Fibroblast of upper back skin (primary cell): ENCODE data around the gene FSHB.
"Not testable (repeated sequence)": the region's sequence is repeated elsewhere in the genome, so short reads cannot be mapped to it uniquely, and the experiment has no call there.

Source experiments
- DNase-seq: peaks from one replicate; pipeline ENCODE4 v3.0.0-alpha.2; 2013

FSHB gene

GRCh38 chr11:30230714-30231113 is at the start of gene FSHB:
Gene FSHB (plus strand): TSS chr11:30231014. CDS start chr11:30231903, 889 bp downstream.
- DNase-seq = no peak

- DNase-seq = no peak
Measured at GRCh38 chr11:30186748-30187147, 44.1 kb upstream of the FSHB start.

GRCh38 chr11:30192620-30193019 is 38.2 kb upstream of the FSHB start:
- DNase-seq = no peak

- DNase-seq = peak; percentile 56
Measured at GRCh38 chr11:30196400-30197206, 34.2 kb upstream of the FSHB start.

GRCh38 chr11:30197869-30198268 is 32.9 kb upstream of the FSHB start:
- no peak for DNase-seq

DNA sequence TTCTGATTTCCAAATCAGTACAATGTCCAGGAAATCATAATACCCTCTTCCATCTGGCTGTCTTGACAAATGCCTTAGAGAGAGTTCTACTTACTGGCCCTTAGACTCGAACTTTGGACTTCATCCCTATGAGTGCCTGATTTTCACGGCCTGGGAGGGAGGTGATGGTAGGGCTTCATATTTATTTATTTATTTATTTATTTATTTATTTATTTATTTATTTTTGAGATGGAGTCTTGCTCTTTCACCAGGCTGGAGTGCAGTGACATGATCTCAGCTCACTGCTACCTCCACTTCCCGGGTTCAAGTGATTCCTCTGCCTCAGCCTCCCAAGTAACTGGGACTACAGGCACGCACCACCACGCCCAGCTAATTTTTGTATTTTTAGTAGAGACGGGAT is 27.8 kb upstream of the FSHB start:
- DNase-seq = not testable (repeated sequence)

DNA sequence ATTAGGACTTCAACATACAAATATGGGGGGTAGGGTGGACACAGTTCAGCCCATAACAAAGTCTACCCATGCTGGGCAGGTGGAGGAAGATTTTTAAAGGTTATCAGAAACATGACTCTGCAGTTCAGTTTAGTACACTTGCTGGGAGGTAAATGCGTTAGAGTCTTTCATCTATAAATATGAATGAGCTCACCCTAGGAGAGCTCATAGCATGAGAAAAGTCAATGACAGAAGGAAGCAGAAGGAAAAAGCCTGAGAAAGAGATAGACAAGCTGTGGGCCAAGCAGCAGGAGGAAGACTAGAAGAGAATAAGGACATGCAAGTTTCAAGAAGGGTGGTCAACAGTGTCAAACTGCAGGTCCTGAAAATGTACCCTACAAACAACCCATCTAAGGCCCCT is 27.0 kb upstream of the FSHB start:
- DNase-seq = no peak

DNA sequence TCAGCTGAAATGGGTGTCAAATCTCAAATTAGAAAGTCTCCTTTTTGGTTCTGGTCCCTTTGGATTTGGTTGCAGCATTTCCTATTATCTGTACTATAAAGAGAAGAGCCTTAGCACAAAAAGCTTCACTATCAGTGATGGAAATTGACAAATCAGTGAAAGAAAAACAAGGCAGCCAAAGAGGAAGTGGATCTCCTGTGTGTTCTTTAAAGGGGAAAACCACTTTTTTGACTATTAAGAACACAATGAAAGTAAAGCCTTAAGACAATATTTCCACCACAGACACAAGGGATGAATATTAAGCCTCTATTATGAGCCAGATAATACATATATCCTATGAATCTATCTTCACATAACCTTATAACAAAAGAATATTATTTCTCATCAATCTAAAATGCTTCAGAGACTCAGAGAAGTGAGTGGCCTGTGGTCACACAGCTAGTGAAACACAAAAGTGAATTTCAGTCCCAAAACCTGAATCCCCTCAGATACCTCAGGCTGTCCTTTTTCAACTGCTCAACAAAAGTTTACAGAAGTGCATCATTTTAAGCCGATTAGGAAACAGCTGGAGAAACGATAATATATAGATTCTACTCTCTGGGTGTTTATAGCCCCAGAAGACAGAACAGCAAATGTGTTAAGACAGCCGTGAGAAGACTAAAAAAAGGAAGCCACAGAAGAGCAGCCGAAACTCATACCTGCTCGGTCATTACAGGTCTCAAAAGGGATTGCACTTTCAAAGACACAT is 24.4 kb upstream of the FSHB start:
- no peak for DNase-seq

DNA sequence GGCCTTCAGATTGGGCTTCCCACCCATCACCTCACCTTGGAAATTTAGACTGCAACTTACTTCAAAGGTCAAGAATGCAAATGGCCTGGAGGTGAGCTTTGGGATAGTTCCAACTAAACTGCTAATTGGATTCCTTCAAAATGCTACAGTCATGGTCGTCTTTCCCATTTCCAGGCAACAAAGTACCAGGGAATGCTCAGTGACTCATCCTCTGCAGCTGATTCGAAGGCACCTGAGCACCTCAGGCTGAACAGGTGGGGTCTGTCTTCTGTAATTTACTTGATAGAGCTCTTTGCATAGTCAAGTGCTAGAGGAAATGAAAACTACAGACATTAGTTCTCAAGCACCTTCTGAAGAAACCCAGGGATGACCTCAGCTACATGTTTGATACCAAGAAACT is 20.5 kb upstream of the FSHB start:
- DNase-seq = no peak

GRCh38 chr11:30216534-30216933 is 14.3 kb upstream of the FSHB start:
- no peak for DNase-seq

- DNase-seq = no peak
Measured at GRCh38 chr11:30218278-30218677, 12.5 kb upstream of the FSHB start.

GRCh38 chr11:30225642-30226041 is 5.2 kb upstream of the FSHB start:
- no peak for DNase-seq

DNA sequence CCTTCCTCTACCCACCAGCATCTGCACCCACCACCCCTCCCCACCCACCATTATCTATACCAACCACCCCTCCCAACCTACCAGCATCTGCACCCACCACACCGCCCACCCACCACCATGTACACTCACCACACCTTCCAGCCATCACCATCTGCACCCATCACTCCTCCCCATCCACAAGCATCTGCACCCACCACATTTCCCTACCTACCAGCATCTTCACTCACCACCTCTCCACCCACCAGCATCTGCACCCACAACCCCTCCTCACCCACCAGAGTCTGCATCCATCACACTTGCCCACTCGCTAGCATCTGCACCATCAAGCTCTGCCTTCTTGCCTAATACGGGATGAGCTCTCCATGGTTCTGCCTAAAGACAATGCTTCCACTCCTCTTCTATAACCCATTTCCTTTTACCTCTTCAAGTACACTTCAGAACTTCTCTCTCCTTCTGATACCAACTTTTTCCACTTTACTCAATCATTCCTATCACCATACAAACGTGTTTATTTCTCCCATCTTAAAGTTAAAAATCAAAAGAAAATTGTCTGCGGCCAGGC is 2.4 kb upstream of the FSHB start:
- DNase-seq = no peak

GRCh38 chr11:30239025-30239424 is 8.2 kb downstream of the FSHB start:
- no peak for DNase-seq

GRCh38 chr11:30244265-30244664 is 13.5 kb downstream of the FSHB start:
- DNase-seq = peak; percentile 85

DNA sequence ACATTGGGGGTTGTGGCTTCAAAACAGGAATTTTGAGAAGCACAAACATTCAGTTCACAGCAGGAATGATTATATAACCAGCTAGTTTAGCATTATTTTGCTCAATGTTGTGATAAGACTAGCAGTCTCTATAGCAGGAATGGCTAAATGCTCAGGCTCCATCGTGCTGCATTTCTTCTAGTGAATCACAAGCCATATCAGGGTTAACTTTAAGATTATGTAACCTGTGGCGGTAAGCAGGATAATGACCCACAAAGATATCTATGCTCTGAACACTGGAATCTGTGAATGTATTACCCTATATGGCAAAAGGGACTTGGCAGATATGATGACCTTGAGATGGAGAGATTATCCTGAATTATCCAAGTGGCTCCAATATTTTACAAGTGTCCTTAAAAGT is 14.8 kb downstream of the FSHB start:
- no peak for DNase-seq

GRCh38 chr11:30254307-30255298 is 23.8 kb downstream of the FSHB start:
- peak; percentile 36 for DNase-seq

DNA sequence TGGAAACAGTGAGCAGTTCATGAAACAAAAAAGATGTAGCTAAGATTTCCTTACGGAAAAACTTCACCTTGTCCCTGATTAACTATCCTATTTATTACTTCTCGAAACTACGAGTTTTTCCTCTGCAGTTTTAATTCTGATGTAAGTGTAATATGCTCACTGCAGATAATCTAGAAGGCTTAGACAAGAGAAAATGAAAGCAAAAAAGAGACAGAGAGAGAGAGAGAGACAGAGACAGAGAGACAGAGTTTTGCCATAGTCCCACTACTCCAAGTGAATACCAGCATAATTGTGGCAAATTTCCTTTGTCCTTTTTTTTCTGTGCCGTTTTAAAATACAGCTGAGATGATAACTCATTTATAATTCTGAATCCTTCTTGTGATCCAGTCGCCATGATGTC is 24.8 kb downstream of the FSHB start:
- DNase-seq = no peak

GRCh38 chr11:30257058-30257457 is 26.2 kb downstream of the FSHB start:
- DNase-seq = no peak

GRCh38 chr11:30258679-30259078 is 27.9 kb downstream of the FSHB start:
- DNase-seq = no peak

DNA sequence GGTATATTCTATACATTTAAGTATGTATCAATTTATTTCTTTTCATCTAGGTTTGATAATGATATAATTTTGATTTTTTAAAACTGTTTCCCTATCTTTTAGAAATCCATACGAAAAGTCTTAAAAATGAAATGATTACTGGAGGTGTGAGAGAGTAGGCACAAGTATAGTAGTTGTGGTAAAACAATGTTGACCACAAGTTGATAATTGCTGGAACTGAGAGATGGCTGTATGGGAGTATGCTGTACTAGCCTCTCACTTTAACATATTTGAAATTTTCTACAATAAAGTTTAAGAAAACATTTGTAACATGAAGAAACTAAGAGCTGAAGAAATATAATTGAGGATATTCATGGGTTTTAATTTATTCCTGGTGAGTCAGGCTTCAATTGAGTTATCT is 30.0 kb downstream of the FSHB start:
- DNase-seq = no peak

DNA sequence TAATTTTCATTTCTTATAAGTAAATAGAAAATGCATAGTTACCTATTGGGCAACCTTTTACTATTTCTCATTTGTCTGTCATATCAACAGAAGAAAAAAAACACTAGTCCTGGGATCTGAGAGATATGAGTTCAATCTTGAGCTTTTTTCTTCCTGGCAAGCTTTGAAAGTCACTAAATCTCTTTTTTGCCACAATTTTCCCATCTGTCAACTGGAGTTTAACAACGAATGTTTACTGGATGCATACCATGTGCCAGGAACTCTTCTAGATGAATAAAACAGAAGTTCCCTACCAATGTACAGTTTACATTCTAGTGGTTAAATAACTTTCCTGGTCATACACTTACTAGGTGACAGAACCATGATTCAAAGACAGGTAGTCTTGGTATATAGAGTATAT is 31.0 kb downstream of the FSHB start:
- no peak for DNase-seq

- DNase-seq = not testable (repeated sequence)
Measured at GRCh38 chr11:30268638-30269037, 37.8 kb downstream of the FSHB start.
